ENCODE measurements around the gene TMEM214.

Gene TMEM214

GRCh38 chr2:27025281-27025800, 7.4 kb upstream of the TMEM214 start:
- TF ChIP-seq ZFX (IDR thresholded peaks at IDR 0.05; ENCODE audit: borderline replicate concordance) = no peak
- no peak for TF ChIP-seq CTCF (IDR thresholded peaks at IDR 0.05)
- no peak overlapping the region for H3K27ac ChIP-seq

- H3K27ac ChIP-seq = no peak overlapping the region
- TF ChIP-seq CTCF (IDR thresholded peaks at IDR 0.05) (no peak), ZFX (IDR thresholded peaks at IDR 0.05; ENCODE audit: borderline replicate concordance) (no peak)
Observed at GRCh38 chr2:27025861-27026851, 6.6 kb upstream of the TMEM214 start.

- TF ChIP-seq ZFX (IDR thresholded peaks at IDR 0.05; ENCODE audit: borderline replicate concordance) (no peak), CTCF (IDR thresholded peaks at IDR 0.05) (no peak)
- H3K27ac ChIP-seq = no peak overlapping the region
Observed at GRCh38 chr2:27027211-27027651, 5.5 kb upstream of the TMEM214 start.

GRCh38 chr2:27029051-27029450, 3.7 kb upstream of the TMEM214 start:
- no peak for TF ChIP-seq ZFX (IDR thresholded peaks at IDR 0.05; ENCODE audit: borderline replicate concordance)
- no peak for TF ChIP-seq CTCF (IDR thresholded peaks at IDR 0.05)
- H3K27ac ChIP-seq = no peak overlapping the region

GRCh38 chr2:27033253-27033852, 588 bp downstream of the TMEM214 start:
- TF ChIP-seq CTCF (IDR thresholded peaks at IDR 0.05) = no peak
- TF ChIP-seq ZFX (IDR thresholded peaks at IDR 0.05; ENCODE audit: borderline replicate concordance) = no peak
- peak overlapping the region; percentile 59 for H3K27ac ChIP-seq

- TF ChIP-seq CTCF (IDR thresholded peaks at IDR 0.05) = no peak
- no peak for TF ChIP-seq ZFX (IDR thresholded peaks at IDR 0.05; ENCODE audit: borderline replicate concordance)
- H3K27ac ChIP-seq = no peak overlapping the region
Observed at GRCh38 chr2:27038012-27038411, 5.2 kb downstream of the TMEM214 start.

All from 22Rv1 (cell line).